Measurements from ENCODE around the gene HNRNPA0.

- TF ChIP-seq SUZ12 (IDR thresholded peaks at IDR 0.05; ENCODE audit: low read length) (no peak), GABPA (IDR thresholded peaks at IDR 0.05; ENCODE audit: borderline replicate concordance, insufficient read depth, low read length) (no peak), CTCF (IDR thresholded peaks at IDR 0.05; ENCODE audit: control extremely low read depth in 1 of 3, insufficient read depth in 1 of 3, low read depth in 1 of 3, low read length in 3 of 3) (no peak), USF2 (IDR thresholded peaks at IDR 0.05; ENCODE audit: low read length) (no peak), EZH2 (IDR thresholded peaks at IDR 0.05; ENCODE audit: low read depth, low read length, severe bottlenecking) (no peak), ATF2 (IDR thresholded peaks at IDR 0.05; ENCODE audit: low read length) (no peak)
Measured at GRCh38 chr5:137782055-137782454, 27.9 kb upstream of the HNRNPA0 start.

Data from H1 (cell line).